ENCODE measurements around the gene PRDM2. TPM values are rescaled to one million over a fixed set of nuclear protein-coding genes. Genes with fewer than 3 reads are reported as not detected.

The PRDM2 gene
- total and polyA plus RNA-seq, 2 of the 13 experiments (the other 11 are each of a cell fraction or from before 2014, with no cell fraction given), result 4.0 to 6.5 TPM

DNA sequence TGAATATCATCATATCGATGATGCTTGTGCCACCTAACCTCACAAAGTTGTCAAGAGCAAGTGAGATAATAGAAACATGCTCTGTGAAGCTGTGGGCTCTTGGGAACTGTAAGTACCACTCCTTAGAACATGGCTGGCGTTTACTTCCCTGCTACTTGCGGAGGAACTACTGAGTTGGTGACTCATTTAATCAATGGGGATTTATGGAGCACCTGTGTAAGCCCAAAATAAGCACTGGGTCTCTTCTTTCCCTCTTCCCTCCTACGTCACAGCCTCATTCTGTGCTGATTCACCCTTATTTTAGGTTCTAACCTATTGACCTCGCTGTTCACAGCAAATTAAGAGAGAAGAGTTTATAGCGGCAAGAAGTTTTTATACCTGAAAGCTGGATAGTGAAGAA lies 52.9 kb downstream of the PRDM2 start:
- ChIA-PET CTCF (ENCODE audit: low intra/inter-chr PET ratio, low total read pairs) (no interaction called here), POLR2A (no interaction called here)
- Histone ChIP-seq H3K79me2 (ENCODE audit: insufficient read depth, low read length) (peaks cover 77% of the 10 kb centered on the region), H3K27me3 (ENCODE audit: control insufficient read depth in 1 of 2, insufficient read depth in 2 of 2, low read length in 2 of 2) (peaks cover 0 to 1% of the 10 kb centered on the region in 2 experiments; a peak in 2 of 5 replicates), H4K20me1 (ENCODE audit: insufficient read depth, low read length) (peaks cover 18% of the 10 kb centered on the region; the same call in 1 of the 2 replicates), H3K9ac (ENCODE audit: insufficient read depth, low read depth, low read length) (no peak overlapping the region), H3K9me3 (ENCODE audit: low read length) (no peaks in the 10 kb centered on the region), H2AFZ (ENCODE audit: low read length) (no peak overlapping the region), H3K27ac (ENCODE audit: extremely low read length, insufficient read depth, low read length) (no peak overlapping the region), H3K4me3 (replicated peaks in 1 of 3; ENCODE audit: insufficient read depth in 1 of 3, low read depth in 2 of 3, low read length in 3 of 3) (no peak overlapping the region), H3K36me3 (replicated peaks in 1 of 2; ENCODE audit: control insufficient read depth in 1 of 2, insufficient read depth in 2 of 2, low read length in 2 of 2) (no peaks in the 10 kb centered on the region; a peak in 1 of 5 replicates), H3K4me1 (ENCODE audit: insufficient read depth, low read length) (peaks cover 39% of the 10 kb centered on the region), H3K4me2 (ENCODE audit: low read depth, low read length) (no peak overlapping the region)
- no peak for FAIRE-seq
- TF ChIP-seq ZNF496 (CRISPR knock-in tag; IDR thresholded peaks at IDR 0.05; ENCODE audit: insufficient replicate concordance) (no peak), RCOR2 (CRISPR knock-in tag; IDR thresholded peaks at IDR 0.05) (no peak), FOXA1 (IDR thresholded peaks at IDR 0.05) (no peak), FOXA1 (CRISPR knock-in tag; IDR thresholded peaks at IDR 0.05) (no peak), ARNT2 (CRISPR knock-in tag; IDR thresholded peaks at IDR 0.05; ENCODE audit: low read depth) (no peak), TOPORS (CRISPR knock-in tag; IDR thresholded peaks at IDR 0.05) (no peak), FOXJ3 (CRISPR knock-in tag; IDR thresholded peaks at IDR 0.05; ENCODE audit: borderline replicate concordance) (no peak), SP5 (CRISPR knock-in tag; IDR thresholded peaks at IDR 0.05; ENCODE audit: borderline replicate concordance, low read depth) (no peak), ZNF678 (CRISPR knock-in tag; IDR thresholded peaks at IDR 0.05) (no peak), ZNF737 (CRISPR knock-in tag; IDR thresholded peaks at IDR 0.05; ENCODE audit: borderline replicate concordance) (no peak), ZNF562 (CRISPR knock-in tag; IDR thresholded peaks at IDR 0.05; ENCODE audit: borderline replicate concordance) (no peak), ZNF780A (CRISPR knock-in tag; IDR thresholded peaks at IDR 0.05) (no peak), HES4 (CRISPR knock-in tag; IDR thresholded peaks at IDR 0.05; ENCODE audit: borderline replicate concordance) (no peak)
- TF ChIP-seq, protein P1, sequence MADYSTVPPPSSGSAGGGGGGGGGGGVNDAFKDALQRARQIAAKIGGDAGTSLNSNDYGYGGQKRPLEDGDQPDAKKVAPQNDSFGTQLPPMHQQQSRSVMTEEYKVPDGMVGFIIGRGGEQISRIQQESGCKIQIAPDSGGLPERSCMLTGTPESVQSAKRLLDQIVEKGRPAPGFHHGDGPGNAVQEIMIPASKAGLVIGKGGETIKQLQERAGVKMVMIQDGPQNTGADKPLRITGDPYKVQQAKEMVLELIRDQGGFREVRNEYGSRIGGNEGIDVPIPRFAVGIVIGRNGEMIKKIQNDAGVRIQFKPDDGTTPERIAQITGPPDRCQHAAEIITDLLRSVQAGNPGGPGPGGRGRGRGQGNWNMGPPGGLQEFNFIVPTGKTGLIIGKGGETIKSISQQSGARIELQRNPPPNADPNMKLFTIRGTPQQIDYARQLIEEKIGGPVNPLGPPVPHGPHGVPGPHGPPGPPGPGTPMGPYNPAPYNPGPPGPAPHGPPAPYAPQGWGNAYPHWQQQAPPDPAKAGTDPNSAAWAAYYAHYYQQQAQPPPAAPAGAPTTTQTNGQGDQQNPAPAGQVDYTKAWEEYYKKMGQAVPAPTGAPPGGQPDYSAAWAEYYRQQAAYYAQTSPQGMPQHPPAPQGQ (CRISPR knock-in tag; IDR thresholded peaks at IDR 0.05; ENCODE audit: borderline replicate concordance), result no peak
- TF ChIP-seq, protein P2, sequence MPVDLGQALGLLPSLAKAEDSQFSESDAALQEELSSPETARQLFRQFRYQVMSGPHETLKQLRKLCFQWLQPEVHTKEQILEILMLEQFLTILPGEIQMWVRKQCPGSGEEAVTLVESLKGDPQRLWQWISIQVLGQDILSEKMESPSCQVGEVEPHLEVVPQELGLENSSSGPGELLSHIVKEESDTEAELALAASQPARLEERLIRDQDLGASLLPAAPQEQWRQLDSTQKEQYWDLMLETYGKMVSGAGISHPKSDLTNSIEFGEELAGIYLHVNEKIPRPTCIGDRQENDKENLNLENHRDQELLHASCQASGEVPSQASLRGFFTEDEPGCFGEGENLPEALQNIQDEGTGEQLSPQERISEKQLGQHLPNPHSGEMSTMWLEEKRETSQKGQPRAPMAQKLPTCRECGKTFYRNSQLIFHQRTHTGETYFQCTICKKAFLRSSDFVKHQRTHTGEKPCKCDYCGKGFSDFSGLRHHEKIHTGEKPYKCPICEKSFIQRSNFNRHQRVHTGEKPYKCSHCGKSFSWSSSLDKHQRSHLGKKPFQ (CRISPR knock-in tag; IDR thresholded peaks at IDR 0.05; ENCODE audit: insufficient replicate concordance), result no peak
- TF ChIP-seq, protein P3, sequence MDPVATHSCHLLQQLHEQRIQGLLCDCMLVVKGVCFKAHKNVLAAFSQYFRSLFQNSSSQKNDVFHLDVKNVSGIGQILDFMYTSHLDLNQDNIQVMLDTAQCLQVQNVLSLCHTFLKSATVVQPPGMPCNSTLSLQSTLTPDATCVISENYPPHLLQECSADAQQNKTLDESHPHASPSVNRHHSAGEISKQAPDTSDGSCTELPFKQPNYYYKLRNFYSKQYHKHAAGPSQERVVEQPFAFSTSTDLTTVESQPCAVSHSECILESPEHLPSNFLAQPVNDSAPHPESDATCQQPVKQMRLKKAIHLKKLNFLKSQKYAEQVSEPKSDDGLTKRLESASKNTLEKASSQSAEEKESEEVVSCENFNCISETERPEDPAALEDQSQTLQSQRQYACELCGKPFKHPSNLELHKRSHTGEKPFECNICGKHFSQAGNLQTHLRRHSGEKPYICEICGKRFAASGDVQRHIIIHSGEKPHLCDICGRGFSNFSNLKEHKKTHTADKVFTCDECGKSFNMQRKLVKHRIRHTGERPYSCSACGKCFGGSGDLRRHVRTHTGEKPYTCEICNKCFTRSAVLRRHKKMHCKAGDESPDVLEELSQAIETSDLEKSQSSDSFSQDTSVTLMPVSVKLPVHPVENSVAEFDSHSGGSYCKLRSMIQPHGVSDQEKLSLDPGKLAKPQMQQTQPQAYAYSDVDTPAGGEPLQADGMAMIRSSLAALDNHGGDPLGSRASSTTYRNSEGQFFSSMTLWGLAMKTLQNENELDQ (CRISPR knock-in tag; IDR thresholded peaks at IDR 0.05; ENCODE audit: borderline replicate concordance), result no peak
- TF ChIP-seq, protein P4, sequence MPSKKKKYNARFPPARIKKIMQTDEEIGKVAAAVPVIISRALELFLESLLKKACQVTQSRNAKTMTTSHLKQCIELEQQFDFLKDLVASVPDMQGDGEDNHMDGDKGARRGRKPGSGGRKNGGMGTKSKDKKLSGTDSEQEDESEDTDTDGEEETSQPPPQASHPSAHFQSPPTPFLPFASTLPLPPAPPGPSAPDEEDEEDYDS (CRISPR knock-in tag; IDR thresholded peaks at IDR 0.05), result no peak
- TF ChIP-seq, protein P5, sequence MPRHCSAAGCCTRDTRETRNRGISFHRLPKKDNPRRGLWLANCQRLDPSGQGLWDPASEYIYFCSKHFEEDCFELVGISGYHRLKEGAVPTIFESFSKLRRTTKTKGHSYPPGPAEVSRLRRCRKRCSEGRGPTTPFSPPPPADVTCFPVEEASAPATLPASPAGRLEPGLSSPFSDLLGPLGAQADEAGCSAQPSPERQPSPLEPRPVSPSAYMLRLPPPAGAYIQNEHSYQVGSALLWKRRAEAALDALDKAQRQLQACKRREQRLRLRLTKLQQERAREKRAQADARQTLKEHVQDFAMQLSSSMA (CRISPR knock-in tag; IDR thresholded peaks at IDR 0.05), result no peak
- no peak for ATAC-seq
- no TSS peak for BruUV-seq (replicated peaks)
- intact Hi-C loops (cut with micrococcal nuclease; ENCODE audit: unreplicated experiment) (no loop called here), in situ Hi-C loops (cut with HindIII; ENCODE audit: extremely low pct_ligation_motif_present, low pct_unique_long_range_greater_than_20kb) (no loop called here)
- DNase-seq (ENCODE audit: low spot score), result no peak
- 97% methylated on average over 6 of the region's 6 CpGs for WGBS (ENCODE audit: low lambda C conversion rate)

Measured in HepG2 (cell line).